Ramos (cell line): Measurements from ENCODE around the gene XPO1.
"Not testable (repeated sequence)": the region's sequence is repeated elsewhere in the genome, so short reads cannot be mapped to it uniquely, and the experiment has no call there.

Source experiments
- in situ Hi-C: fragments of 300-500 bp; cut with MboI; formaldehyde crosslinking; loops from one replicate; pipeline ENCODE4 v1.14.3; 2022; ENCODE audit warnings: low sequenced_read_pairs; ENCODE audit not compliant: unreplicated experiment

The XPO1 gene

DNA sequence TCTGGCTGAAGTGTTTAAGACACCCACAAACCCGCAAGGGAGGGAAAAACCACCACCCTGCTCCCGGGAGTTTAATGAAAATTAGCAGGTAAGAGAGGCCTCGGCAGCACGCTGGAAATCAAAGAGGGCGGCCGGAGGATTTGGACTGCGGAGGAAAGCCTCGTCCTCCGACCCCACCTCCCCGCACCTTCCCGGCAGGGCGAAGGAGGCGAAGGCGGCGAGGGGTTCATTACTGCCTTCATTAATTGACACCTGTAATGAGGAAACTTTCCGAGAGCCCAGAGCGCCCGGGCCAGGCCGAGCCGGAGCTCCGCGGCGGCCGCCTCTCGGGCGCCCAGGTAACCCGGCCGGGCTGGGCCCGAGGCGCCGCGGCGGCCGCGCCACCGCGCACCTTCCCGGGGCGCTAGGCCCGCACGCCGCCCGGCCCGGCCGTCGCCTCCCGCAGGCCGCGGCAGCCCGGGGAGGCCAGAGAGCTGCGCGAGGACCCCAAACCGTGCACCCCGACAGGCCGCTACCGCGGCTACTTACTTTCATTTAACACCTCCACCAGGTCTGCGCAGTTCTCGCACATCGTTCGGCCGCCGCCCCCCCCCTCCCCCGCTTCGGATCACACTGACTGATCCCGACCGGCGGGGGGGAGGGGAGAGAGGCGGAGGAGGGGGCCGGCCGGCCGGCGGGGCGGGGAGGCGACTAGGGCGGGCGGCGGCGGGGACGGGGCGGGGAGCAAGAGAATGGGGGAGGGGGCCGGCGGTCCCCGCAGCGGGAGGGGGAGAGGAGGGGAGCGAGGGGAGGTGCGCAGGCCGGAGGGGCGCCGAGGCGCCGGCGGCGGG lies 67.8 kb downstream of the XPO1 start:
- in situ Hi-C loops: no loop called here

DNA sequence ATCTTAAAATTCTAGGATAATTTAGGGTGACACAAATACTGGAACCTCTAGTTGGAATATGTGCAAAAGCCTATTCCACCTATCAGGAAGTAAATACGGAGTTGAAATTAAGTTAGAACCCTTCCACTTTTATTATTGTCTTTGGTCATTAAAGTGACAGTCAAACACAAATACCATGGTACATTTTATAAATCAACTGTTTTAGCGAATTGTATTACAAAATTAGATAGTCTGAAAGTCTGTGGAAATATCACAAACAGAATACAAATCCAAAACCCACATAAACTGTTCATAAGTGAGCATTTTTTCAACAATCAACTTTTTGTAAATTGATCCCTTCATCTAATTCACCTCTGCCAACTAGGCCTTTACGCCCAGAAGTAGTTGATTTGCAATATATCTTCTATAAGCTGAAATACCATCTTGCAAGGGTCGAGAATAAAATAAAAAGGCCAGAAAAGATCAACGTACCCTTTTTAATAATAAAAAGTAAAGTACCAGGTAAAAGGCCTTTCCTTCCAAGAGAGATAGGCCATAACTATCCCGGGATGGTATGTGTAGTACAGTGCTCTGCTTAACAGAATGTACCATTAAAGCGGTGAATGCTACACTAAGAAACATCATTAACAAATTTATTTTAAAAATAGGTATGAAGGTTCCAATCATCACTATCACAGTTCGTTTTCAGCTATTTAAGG lies 68.6 kb downstream of the XPO1 start:
- in situ Hi-C loops: loop anchor here (5.0 kb wide), 1 partner anchor 37 kb away; no protein-coding TSS in a partner anchor

DNA sequence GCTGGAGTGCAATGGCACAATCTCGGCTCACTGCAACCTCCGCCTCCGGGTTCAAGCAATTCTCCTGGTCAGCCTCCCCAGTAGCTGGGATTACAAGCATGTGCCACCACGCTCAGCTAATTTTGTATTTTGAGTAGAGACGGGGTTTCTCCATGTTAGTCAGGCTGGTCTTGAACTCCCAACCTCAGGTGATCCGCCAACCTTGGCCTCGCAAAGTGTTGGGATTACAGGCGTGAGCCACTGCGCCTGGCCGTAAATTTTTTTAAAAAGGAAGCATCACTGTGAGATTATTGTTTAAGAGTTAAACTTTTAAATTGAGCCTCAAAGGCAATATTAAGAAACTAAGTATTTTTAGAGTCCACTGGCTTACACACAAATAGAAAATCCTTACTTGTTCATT lies 69.9 kb downstream of the XPO1 start:
- in situ Hi-C loops: loop anchor here (5.0 kb wide), 1 partner anchor 36 kb away; no protein-coding TSS in a partner anchor

DNA sequence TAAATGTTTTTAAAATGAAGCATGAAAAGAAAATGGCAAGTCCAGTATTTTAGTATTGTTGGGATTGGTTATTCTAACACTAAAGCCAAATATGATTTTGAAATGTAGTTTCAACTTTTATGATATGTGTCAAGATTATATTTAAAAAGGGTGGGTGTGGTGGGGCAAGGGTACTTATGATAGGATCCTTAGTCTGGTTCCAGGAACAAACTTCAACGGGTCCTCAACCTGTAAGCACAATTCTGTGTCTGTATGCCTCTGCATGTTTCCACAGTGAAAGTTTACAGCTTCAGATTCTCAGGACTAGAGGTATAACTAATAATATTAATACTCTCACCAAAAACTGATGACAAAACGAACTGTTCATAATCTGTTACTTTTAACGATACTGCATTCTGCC lies 73.1 kb downstream of the XPO1 start:
- in situ Hi-C loops: loop anchor here (5.0 kb wide), 1 partner anchor 33 kb away; no protein-coding TSS in a partner anchor

DNA sequence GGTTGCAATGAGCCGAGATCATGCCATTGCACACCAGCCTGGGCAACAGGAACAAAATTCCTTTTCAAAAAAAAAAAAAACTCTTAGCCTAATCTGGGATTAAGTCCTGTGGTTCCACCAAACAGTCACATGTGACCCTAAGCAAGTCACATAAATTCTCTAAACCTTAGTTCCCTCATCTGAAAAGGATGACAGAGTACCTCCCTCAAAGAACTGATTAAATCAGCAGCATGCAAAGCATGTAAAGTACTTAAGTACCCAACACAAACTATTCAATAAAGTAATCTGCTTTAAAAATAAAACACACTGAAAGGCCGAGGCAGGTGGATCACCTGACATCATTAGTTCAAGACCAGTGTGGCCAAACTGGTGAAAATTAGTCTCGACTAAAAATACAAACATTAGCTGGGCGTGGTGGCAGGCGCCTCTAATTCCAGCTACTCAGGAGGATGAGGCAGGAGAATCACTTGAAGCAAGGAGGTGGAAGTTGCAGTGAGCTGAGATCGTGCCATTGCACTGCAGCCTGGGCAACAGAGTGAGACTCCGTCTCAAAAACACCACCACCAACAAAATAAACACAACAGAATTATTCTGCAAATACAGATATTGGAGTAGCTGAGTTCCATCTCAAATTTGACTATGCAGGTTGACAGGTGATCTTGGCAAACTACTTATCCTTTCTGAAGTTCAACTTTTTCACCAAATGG lies 74.2 kb downstream of the XPO1 start:
- in situ Hi-C loops: no loop called here

DNA sequence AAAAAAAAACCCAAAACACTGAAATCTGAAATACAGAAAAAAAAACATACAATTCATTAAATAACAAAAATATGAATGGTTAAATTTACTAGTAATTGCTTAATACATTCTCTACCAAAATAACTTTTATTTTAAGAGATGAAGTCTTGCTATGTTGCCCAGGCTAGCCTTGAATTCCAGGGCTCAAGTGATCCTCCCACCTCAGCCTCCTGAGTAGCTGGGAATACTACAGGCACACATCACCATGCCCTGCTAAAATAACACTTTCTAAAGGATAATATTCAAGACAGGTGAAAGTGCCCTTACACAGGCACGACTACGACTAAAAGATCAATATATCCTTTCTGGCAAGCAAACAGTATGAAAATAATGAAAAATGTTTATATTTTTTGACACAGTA lies 76.8 kb downstream of the XPO1 start:
- in situ Hi-C loops: no loop called here

DNA sequence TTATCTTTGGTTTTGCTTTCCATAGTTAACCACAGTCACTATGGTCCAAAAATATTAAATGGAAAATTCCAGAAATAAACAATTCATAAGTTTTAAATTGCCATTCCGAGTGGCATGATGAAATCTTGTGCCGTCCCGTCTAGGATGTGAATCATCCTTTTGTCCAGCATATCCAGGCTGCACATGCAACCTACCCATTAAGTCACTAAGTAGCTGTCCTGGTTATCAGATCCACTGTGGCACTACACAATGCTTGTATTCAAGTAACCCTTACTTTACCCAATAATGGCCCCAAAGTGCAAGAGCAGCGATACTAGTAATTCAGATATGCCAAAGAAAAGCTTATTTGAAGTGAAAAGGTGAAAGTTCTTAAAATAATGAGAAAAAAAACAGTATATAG lies 78.0 kb downstream of the XPO1 start:
- in situ Hi-C loops: no loop called here

DNA sequence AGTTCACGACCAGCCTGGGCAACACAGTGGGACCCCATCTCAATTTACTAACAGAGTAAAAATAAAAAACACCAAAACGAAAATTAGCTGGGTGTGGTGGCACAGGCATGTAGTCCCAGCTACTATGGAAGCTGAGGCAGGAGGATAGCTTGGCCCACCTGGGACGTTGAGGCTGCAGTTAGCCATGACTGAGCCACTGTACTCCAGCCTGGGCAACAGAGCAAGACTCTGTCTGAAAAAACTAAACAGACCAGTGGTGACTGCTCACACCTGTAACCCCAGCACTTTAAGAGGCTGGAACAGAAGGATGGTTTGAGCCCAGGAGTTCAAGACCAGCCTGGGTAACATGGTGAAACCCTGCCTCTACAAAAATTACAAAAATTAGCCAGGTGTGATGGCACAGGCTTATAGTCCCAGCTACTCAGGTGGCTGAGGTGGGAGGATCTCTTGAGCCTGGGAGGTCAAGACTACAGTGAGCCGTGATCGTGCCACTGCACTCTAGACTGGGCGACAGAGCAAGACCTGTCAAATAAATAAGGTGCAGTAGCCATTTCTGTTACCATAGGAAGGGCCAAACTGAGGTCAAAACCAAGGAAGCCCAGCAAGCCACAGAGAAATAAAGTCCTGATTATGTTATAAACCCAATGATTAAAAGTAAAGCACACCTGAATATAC lies 81.3 kb downstream of the XPO1 start:
- in situ Hi-C loops: no loop called here

DNA sequence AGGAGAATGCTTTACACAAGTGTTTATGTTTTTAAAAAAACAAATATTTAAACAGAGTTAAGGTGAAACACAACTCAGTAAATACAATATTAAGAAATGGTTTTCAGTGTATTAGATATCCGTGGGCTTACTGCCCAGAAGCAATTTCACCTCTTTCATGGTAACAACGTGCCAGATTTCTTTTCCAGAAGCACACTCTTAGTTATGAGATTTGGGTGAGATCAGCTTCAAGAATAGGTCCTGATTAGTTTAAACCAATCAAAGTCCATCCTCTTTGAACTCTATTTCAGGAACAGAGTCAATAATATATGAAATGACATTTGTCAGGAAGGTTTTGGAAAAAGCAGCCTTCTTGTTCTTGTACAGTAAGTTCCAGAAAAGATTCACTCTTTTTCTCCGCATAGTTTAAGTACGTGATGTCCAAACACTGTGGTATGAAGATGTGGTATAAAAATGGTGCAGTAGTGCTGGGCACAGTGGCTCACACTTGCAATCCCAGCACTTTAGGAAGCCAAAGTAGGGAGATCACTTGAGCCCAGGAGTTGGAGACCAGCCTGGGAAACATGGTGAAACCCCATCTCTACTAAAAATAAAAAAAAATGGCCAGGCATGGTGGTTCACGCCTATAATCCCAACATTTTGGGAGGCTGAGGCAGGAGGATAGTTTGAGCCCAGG lies 81.9 kb downstream of the XPO1 start:
- in situ Hi-C loops: no loop called here

DNA sequence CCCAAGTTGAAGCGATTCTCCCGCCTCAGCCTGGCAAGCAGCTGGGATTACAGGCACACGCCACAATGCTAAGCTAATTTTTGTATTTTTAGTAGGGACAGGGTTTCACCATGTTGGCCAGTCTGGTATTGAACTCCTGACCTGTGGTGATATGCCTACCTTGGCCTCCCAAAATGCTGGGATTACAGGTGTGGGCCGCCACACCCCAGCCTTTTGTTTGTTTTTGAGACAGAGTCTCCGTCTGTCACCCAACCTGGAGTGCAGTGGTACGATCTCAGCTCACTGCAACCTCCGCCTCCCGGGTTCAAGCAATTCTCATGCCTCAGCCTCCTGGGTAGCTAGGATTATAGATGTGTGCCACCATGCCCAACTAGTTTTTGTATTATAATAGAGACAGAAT lies 83.2 kb downstream of the XPO1 start:
- in situ Hi-C loops: not testable (repeated sequence)

DNA sequence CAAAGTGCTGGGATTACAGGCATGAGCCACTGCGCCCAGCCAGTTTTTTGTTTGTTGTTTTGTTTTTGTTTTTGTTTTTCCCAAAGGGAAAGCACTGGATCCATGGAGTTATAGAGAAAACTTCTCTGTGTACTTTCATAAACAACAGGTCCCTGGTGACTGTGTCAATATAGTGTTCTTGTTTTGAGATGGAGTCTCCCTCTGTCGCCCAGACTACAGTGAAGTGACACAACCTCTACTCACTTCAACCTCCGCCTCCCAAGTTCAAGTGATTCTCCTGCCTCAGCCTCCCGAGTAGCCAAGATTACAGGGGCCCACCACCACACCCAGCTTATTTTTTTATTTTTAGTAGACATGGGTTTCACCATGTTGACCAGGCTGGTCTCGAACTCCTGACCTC lies 83.8 kb downstream of the XPO1 start:
- in situ Hi-C loops: no loop called here

DNA sequence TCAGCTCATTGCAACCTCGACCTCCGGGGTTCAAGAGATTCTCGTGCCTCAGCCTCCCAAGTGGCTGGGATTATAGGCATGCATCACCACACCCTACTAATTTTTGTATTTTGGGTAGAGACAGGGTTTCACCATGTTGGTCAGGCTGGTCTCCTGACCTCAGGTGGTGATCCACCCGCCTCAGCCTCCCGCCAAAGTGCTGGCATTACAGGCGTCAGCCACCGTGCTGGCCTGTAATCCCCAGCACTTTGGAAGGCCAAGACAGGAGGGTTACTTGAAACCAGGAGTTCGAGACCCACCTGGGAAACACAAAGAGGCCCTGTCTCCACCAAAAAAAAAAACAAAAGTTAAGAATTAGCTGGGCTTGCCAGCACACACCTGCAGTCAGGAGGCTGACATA lies 85.8 kb downstream of the XPO1 start:
- in situ Hi-C loops: no loop called here

DNA sequence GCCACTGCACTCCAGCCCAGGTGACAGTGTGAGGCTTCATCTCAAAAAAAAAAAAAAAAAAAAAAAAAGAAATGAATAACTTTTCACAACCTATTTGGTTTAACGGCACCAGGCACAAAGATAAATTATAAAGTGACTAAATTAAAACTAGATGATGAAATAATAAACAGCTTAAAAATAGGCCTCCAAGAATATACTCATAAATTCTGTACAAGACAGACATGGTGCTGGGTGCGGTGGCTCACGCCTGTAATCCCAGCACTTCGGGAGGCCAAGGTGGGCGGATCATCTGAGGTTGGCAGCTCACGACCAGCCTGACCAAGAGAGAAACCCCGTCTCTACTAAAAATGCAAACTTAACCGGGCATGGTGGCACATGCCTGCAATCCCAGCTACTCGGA lies 87.0 kb downstream of the XPO1 start:
- in situ Hi-C loops: no loop called here

DNA sequence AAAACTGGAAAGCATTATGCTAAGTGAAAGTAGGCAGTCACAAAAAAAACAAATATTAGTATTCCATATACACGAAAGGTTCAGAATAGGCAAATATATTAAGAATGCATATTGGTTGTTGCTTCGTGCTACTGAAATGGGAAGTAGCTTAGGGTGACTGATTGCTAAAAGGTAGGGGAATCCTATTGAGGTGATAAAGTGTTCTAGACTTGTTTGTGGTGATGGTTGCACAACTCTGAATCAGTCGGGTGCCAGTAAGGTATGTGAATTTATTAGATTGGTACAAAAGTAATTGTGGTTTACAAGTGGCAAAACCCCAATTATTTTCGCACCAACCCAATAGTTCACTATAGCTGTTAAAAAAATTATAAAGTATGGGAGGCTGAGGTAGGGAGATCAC lies 88.0 kb downstream of the XPO1 start:
- in situ Hi-C loops: no loop called here

DNA sequence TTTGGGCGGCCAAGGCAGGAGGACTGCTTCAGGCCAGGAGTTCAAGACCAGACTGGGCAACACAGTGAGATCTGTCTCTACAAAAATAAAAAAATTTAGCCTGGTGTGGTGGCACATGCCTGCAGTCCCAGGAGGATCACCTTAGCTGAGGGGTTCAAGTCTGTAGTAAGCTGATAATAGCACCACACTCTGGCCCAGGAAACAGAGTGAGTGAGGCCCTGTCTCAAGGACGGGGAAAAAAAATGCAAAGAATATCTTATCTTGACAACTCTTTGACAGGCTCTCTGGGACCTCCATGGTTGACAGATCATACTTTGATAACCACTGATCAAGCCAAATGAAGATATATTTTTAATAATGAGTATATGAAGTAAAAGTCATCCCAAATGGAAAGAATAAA lies 89.9 kb downstream of the XPO1 start:
- in situ Hi-C loops: loop anchor here (25.0 kb wide), 1 partner anchor 611 kb away; no protein-coding TSS in a partner anchor

DNA sequence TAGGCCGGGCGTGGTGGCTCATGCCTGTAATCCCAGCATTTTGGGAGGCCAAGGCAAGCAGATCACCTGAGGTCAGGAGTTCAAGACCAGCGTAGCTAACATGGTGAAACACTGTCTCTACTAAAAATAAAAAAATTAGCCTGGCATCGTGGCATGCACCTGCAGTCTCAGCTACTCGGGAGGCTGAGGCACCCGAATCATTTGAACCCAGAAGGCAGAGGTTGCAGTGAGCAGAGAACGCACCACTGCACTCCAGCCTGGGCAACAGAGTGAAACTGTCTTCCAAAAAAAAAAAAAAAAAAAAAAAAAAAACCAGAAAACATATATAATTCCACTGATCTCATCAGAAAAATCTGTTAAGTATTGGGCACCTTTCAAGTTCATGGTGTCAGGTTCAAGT lies 91.2 kb downstream of the XPO1 start:
- in situ Hi-C loops: loop anchor here (25.0 kb wide), 1 partner anchor 610 kb away; no protein-coding TSS in a partner anchor

DNA sequence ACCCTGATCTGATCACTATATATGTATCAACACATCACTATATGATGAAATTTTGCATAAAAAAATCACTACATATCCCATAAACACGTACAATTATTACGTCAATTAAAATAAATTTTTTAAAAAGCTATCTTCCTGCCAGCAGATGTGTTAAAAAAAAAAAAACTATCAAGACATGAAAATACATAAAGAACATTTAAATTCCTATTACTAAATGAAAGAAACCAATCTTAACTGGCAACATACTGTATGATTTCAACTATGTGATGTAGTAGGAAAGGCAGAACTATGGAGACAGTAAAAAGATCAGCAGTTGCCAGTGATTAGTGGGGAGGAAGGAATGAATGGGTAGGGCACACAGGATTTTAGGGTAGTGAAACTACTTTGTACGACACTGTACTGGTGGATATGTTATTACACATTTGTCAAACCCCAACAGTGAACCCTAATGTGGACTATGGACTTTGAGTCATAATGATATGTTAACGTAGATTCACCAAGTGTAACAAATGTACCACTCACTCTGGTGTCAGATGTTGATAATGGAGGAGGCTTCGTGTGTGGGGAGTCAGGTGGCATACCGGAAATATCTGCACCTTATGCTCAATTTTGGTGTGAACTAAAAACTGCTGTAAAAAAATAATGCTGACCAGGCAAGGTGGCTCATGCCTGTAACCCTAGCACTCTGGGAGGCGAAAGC lies 94.7 kb downstream of the XPO1 start:
- in situ Hi-C loops: loop anchor here (25.0 kb wide), 1 partner anchor 606 kb away; no protein-coding TSS in a partner anchor

DNA sequence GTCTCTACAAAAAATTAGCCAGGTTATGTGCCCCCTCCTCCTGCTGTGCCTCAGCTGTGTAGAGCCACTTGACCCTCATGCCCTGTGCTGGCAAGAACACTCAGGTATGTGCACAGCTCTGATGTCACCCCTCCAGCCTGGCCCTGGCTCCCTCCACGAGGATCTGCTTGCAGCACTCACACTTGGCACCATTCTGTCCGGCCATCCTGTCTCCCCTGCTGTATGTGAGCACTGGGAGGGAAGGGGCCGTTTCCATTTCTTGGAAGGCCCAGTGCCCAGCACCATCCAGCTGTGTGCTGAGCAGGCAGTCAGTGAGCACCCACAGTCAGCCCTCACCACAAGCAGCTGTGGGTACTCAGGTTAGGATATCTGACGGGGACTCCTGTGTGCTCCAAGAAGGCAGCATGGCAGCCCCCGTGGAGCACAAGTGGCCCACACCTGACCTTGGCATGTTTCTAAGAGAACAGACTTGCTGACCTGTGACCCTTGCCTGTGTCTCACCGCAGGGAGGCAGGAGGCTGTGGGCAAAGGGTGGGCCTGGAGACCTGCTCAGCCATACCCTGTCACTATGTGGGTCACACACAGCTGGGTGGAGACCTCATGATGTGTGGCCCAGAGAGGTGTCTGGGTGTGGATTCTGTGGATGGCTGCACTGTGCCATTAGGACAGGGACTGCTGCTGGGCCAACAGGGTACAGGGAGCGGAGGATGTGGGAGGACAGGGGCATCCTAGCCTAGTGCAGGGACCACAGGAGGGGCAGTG lies 98.7 kb downstream of the XPO1 start:
- in situ Hi-C loops: loop anchor here (25.0 kb wide), 1 partner anchor 602 kb away; no protein-coding TSS in a partner anchor
